SU-DHL-6 (cell line): ENCODE results near the gene SRSF1.

ENCODE experiments used
- H2AFZ ChIP-seq: fragments of 200-600 bp; sonication (generic); 2 replicates; pipeline ENCODE4 v1.6.1; 2014; ENCODE audit warnings: low read depth, mild to moderate bottlenecking, moderate library complexity, mixed read lengths, antibody characterized with exemption, low read length; ENCODE audit not compliant: severe bottlenecking
- H3F3A ChIP-seq: fragments of 200-600 bp; shearing (Covaris generic); 2 replicates; pipeline ENCODE4 v1.6.0; 2016; ENCODE audit warnings: antibody characterized with exemption, mild to moderate bottlenecking; ENCODE audit not compliant: insufficient read depth
- H3K27ac ChIP-seq: fragments of 200-600 bp; sonication (generic); 2 replicates; pipeline ENCODE4 v1.5.1; 2016; ENCODE audit warnings: low read depth, mild to moderate bottlenecking, low read length, moderate library complexity, mixed read lengths
- H3K27me3 ChIP-seq: fragments of 200-600 bp; sonication (generic), shearing (Covaris generic); 2 replicates; pipeline ENCODE4 v1.6.0; 2014; ENCODE audit warnings: mild to moderate bottlenecking, low read length
- H3K36me3 ChIP-seq: fragments of 200-600 bp; sonication (generic); 2 replicates; pipeline ENCODE4 v1.6.1; 2014; ENCODE audit warnings: mild to moderate bottlenecking, low read length, mixed read lengths
- H3K4me2 ChIP-seq: fragments of 300-600, 200-600 bp; shearing (Covaris generic), sonication (generic); 2 replicates; pipeline ENCODE4 v1.6.0; 2014; ENCODE audit warnings: low read length, low read depth, mild to moderate bottlenecking; ENCODE audit not compliant: poor library complexity, severe bottlenecking
- H3K4me3 ChIP-seq: fragments of 200-600 bp; sonication (generic); 2 replicates; pipeline ENCODE4 v1.5.1; 2014; ENCODE audit warnings: antibody characterized with exemption, low read length, mild to moderate bottlenecking, mixed read lengths; ENCODE audit not compliant: insufficient read depth, poor library complexity, severe bottlenecking
- H3K79me2 ChIP-seq: fragments of 200-600 bp; sonication (generic); 2 replicates; pipeline ENCODE4 v1.6.1; 2014; ENCODE audit warnings: mild to moderate bottlenecking, low read length, moderate library complexity; ENCODE audit not compliant: insufficient read depth
- H3K9ac ChIP-seq: fragments of 200-600 bp; sonication (generic); 2 replicates; pipeline ENCODE4 v1.7.0; 2014; ENCODE audit warnings: mild to moderate bottlenecking, low read length
- H3K9me2 ChIP-seq: fragments of 200-600 bp; sonication (generic); replicated peaks from 2 replicates; pipeline ENCODE4 v1.6.1; 2014; ENCODE audit warnings: low read length; ENCODE audit not compliant: insufficient read depth
- H3K9me3 ChIP-seq: fragments of 200-600 bp; sonication (generic); 2 replicates; pipeline ENCODE4 v1.6.1; 2014; ENCODE audit warnings: low read length, mixed read lengths; ENCODE audit not compliant: insufficient read depth
- H4K20me1 ChIP-seq: fragments of 200-600 bp; sonication (generic); 2 replicates; pipeline ENCODE4 v1.6.1; 2014; ENCODE audit warnings: low read depth, mild to moderate bottlenecking, antibody characterized with exemption, low read length, moderate library complexity, mixed read lengths
- CTCF ChIP-seq: fragments of 200-600 bp; sonication (generic); IDR thresholded peaks from one replicate; pipeline ENCODE4 v1.5.1; 2017; ENCODE audit warnings: antibody characterized with exemption, mild to moderate bottlenecking, low read length, moderate library complexity; ENCODE audit not compliant: insufficient read depth, poor library complexity, severe bottlenecking
- EZH2phosphoT487 ChIP-seq: fragments of 200-600 bp; sonication (generic), shearing (Covaris generic); conservative IDR thresholded peaks from 2 replicates; pipeline ENCODE4 v1.6.1; 2018; ENCODE audit warnings: mild to moderate bottlenecking, antibody characterized with exemption, low read length, moderate library complexity, mixed read lengths

The SRSF1 gene

DNA sequence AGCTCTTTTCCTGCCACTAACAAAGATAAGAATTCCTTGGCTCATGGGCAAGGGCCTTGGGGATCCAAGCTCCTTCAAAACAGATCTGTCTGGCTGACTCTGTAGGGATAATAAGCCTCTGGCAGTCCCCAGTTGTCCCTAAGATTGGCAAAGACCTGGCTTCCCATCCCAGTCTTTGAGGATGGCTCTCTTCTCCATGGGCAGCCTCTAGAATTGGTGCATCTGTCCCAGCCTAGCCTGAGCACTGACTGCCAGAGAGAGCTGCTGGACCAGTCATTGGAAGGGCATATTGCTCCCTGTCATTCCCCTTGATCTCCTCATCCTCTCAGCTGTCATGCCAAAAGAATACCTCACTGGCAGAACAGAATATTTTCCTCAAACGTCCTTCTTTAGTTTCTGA, 38.6 kb downstream of the SRSF1 start:
- Histone ChIP-seq H2AFZ (no peak overlapping the region), H4K20me1 (no peaks in the 10 kb centered on the region; the same call in 1 of the 2 replicates), H3K9me2 (no peaks in the 10 kb centered on the region), H3K4me3 (no peak overlapping the region), H3K79me2 (no peaks in the 10 kb centered on the region), H3K9ac (no peak overlapping the region), H3K27me3 (no peaks in the 10 kb centered on the region), H3K9me3 (no peaks in the 10 kb centered on the region), H3F3A (no peaks in the 10 kb centered on the region), H3K4me2 (no peak overlapping the region), H3K36me3 (0 out of 2 replicates have a peak, but pooled peaks cover 2% of the 10 kb centered on the region), H3K27ac (no peak overlapping the region)
- no peak for TF ChIP-seq CTCF
- TF ChIP-seq EZH2phosphoT487 = no peak

GRCh38 chr17:57966875-57967274, 40.2 kb downstream of the SRSF1 start:
- H2AFZ ChIP-seq = no peak overlapping the region
- no peaks in the 10 kb centered on the region for H3K27me3 ChIP-seq
- H3K4me2 ChIP-seq = no peak overlapping the region
- H4K20me1 ChIP-seq = no peaks in the 10 kb centered on the region
- no peak overlapping the region for H3K9ac ChIP-seq
- no peak overlapping the region for H3K27ac ChIP-seq
- no peaks in the 10 kb centered on the region for H3K36me3 ChIP-seq
- H3K79me2 ChIP-seq = no peaks in the 10 kb centered on the region
- no peak overlapping the region for H3K4me3 ChIP-seq
- no peaks in the 10 kb centered on the region for H3K9me3 ChIP-seq
- TF ChIP-seq EZH2phosphoT487 (no peak), CTCF (no peak)
- no peaks in the 10 kb centered on the region for H3F3A ChIP-seq
- H3K9me2 ChIP-seq = no peaks in the 10 kb centered on the region

DNA sequence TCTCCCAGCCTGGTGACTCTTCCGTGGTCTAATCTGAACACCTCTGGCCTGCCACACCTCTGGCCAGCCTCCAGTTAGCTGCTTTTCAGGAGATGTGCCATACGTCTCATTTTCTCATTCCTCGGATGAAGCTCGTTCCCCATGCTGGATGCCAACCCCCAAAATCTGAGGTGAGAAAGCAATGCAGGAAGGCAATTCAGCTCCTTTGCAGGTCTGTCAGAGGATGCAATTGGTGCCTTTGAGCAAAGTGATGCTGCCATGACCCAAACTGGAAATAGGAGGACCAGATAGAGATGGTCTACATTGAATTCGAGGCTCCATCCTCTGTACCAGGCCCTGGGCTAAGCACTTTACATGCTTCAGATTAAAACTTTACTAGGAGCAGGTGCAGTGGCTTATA, 40.8 kb downstream of the SRSF1 start:
- Histone ChIP-seq H4K20me1 (no peaks in the 10 kb centered on the region), H3K9me2 (no peaks in the 10 kb centered on the region), H2AFZ (no peak overlapping the region), H3K9me3 (no peaks in the 10 kb centered on the region), H3K9ac (no peak overlapping the region), H3F3A (no peaks in the 10 kb centered on the region), H3K36me3 (no peaks in the 10 kb centered on the region), H3K79me2 (no peaks in the 10 kb centered on the region), H3K4me2 (no peak overlapping the region), H3K4me3 (no peak overlapping the region), H3K27ac (no peak overlapping the region), H3K27me3 (no peaks in the 10 kb centered on the region)
- no peak for TF ChIP-seq EZH2phosphoT487

GRCh38 chr17:57965521-57966160, 41.4 kb downstream of the SRSF1 start:
- Histone ChIP-seq H3K9ac (no peak overlapping the region), H3K4me2 (no peak overlapping the region), H4K20me1 (no peaks in the 10 kb centered on the region), H3K27ac (no peak overlapping the region), H3K9me2 (no peaks in the 10 kb centered on the region), H3K36me3 (no peaks in the 10 kb centered on the region), H3K79me2 (no peaks in the 10 kb centered on the region), H3K4me3 (no peak overlapping the region), H3K9me3 (no peaks in the 10 kb centered on the region), H3K27me3 (no peaks in the 10 kb centered on the region), H2AFZ (no peak overlapping the region), H3F3A (no peaks in the 10 kb centered on the region)
- TF ChIP-seq EZH2phosphoT487 (no peak), CTCF (no peak)
